IMR-90 (cell line): ENCODE measurements around the gene CLIP3. TPM values are rescaled to one million over a fixed set of nuclear protein-coding genes. Genes with fewer than 3 reads are reported as not detected.

Source experiments
- ATAC-seq: fragments of 200-7000 bp; cut with Tn5 transposase; 2 replicates; pipeline ENCODE4 v1.9.1; 2020; ENCODE audit warnings: low read depth, mild to moderate bottlenecking, moderate library complexity
- BruUV-seq: library from RNA; stranded (reverse); fragments of 400-500 nt; replicated peaks from 2 replicates; lab custom pipeline; 2021; lab: Mats Ljungman, UMichigan
- CTCF ChIA-PET: fragments of 300-600 bp; formaldehyde crosslinking; extraction: SDS; loops from one replicate; lab custom pipeline; 2021; ENCODE audit warnings: antibody characterized with exemption; lab: Yijun Ruan, JAX
- POLR2A ChIA-PET: fragments of 300-600 bp; sonication (Branson Sonifier 250); formaldehyde crosslinking; loops from one replicate; lab custom pipeline; 2022; ENCODE audit warnings: antibody characterized with exemption; ENCODE audit not compliant: unreplicated experiment; lab: Charles Lee
- DNase-seq: peaks from one replicate; pipeline ENCODE4 v3.0.0; 2013
- H2AFZ ChIP-seq: replicated peaks from 2 replicates; pipeline ENCODE3; 2013; ENCODE audit warnings: low read length, mild to moderate bottlenecking; ENCODE audit not compliant: poor library complexity
- H2AK5ac ChIP-seq: 2 replicates; pipeline ENCODE4 v1.6.1; 2013; ENCODE audit warnings: low read depth, low read length, inconsistent platforms
- H2AK9ac ChIP-seq: replicated peaks from 2 replicates; pipeline ENCODE3; 2013; ENCODE audit warnings: mild to moderate bottlenecking, low read depth, low read length, moderate library complexity; ENCODE audit not compliant: poor library complexity
- H2BK120ac ChIP-seq: 2 replicates; pipeline ENCODE4 v1.6.1; 2013; ENCODE audit warnings: low read depth, low read length, inconsistent platforms
- H2BK15ac ChIP-seq: 3 replicates; pipeline ENCODE4 v1.6.1; 2013; ENCODE audit warnings: low read depth, low read length, inconsistent platforms
- H2BK20ac ChIP-seq: 2 replicates; pipeline ENCODE4 v1.6.1; 2013; ENCODE audit warnings: low read depth, mild to moderate bottlenecking, inconsistent platforms, low read length, moderate library complexity
- H2BK5ac ChIP-seq: 2 replicates; pipeline ENCODE4 v1.6.1; 2013; ENCODE audit warnings: mild to moderate bottlenecking, low read depth, low read length, inconsistent platforms; ENCODE audit not compliant: poor library complexity, severe bottlenecking
- H3K14ac ChIP-seq: replicated peaks from 2 replicates; pipeline ENCODE4 v1.6.1; 2013; ENCODE audit warnings: low read depth, low read length, inconsistent platforms
- H3K18ac ChIP-seq: 2 replicates; pipeline ENCODE4 v1.6.1; 2013; ENCODE audit warnings: low read depth, low read length, control low read depth
- H3K23ac ChIP-seq: 2 replicates; pipeline ENCODE4 v1.6.1; 2013; ENCODE audit warnings: low read depth, low read length, inconsistent platforms
- H3K27ac ChIP-seq: 2 replicates; pipeline ENCODE4 v1.5.1; 2013; ENCODE audit warnings: mild to moderate bottlenecking, control low read depth, low read length; ENCODE audit not compliant: insufficient read depth
- H3K27me3 ChIP-seq: 2 replicates; pipeline ENCODE4 v1.6.1; 2013; ENCODE audit warnings: low read length; ENCODE audit not compliant: control insufficient read depth, insufficient read depth
- H3K36me3 ChIP-seq: 2 replicates; pipeline ENCODE4 v1.6.1; 2013; ENCODE audit warnings: low read length, mixed read lengths; ENCODE audit not compliant: control insufficient read depth, insufficient read depth
- H3K4ac ChIP-seq: 2 replicates; pipeline ENCODE4 v1.6.1; 2013; ENCODE audit warnings: low read depth, low read length, inconsistent platforms
- H3K4me1 ChIP-seq: 2 replicates; pipeline ENCODE4 v1.6.1; 2013; ENCODE audit warnings: low read length, mixed read lengths; ENCODE audit not compliant: control insufficient read depth, insufficient read depth
- H3K4me2 ChIP-seq: 2 replicates; pipeline ENCODE4 v1.6.1; 2013; ENCODE audit warnings: low read depth, mild to moderate bottlenecking, control low read depth, low read length, moderate library complexity
- H3K4me3 ChIP-seq: 2 replicates; pipeline ENCODE4 v1.5.1; 2013; ENCODE audit warnings: low read depth, mild to moderate bottlenecking, control low read depth, low read length, moderate library complexity; ENCODE audit not compliant: insufficient read depth
- H3K56ac ChIP-seq: 2 replicates; pipeline ENCODE4 v1.6.1; 2013; ENCODE audit warnings: low read length, inconsistent platforms; ENCODE audit not compliant: insufficient read depth; ENCODE audit errors: extremely low read depth
- H3K79me1 ChIP-seq, 2 experiments: 2 replicates each; pipeline ENCODE4 v1.6.1; 2013; ENCODE audit warnings: low read length in 2 of 2, inconsistent platforms in 1 of 2, low read depth in 1 of 2
- H3K9ac ChIP-seq: 2 replicates; pipeline ENCODE4 v1.6.1; 2013; ENCODE audit warnings: low read depth, low read length, control low read depth
- H3K9me1 ChIP-seq: 2 replicates; pipeline ENCODE4 v1.6.1; 2013; ENCODE audit warnings: low read length, inconsistent platforms; ENCODE audit not compliant: insufficient read depth
- H3K9me3 ChIP-seq: 2 replicates; pipeline ENCODE4 v1.6.1; 2013; ENCODE audit warnings: low read length; ENCODE audit not compliant: control insufficient read depth, insufficient read depth
- H4K20me1 ChIP-seq: 2 replicates; pipeline ENCODE4 v1.6.1; 2013; ENCODE audit warnings: low read length, inconsistent platforms; ENCODE audit not compliant: insufficient read depth
- H4K5ac ChIP-seq: 2 replicates; pipeline ENCODE4 v1.6.1; 2013; ENCODE audit warnings: mild to moderate bottlenecking, low read depth, low read length, control low read depth
- H4K8ac ChIP-seq, 2 experiments: 2 replicates each; pipeline ENCODE4 v1.6.1; 2013; ENCODE audit warnings: low read depth in 2 of 2, low read length in 2 of 2, control low read depth in 1 of 2, inconsistent platforms in 1 of 2
- H4K91ac ChIP-seq: 2 replicates; pipeline ENCODE4 v1.6.1; 2013; ENCODE audit warnings: low read depth, low read length, inconsistent platforms; ENCODE audit not compliant: insufficient read depth
- CEBPB ChIP-seq: IDR thresholded peaks from 2 replicates; pipeline ENCODE4 v1.6.1; 2012; ENCODE audit warnings: low read depth, low read length, improper control_type of control experiment
- CHD1 ChIP-seq: IDR thresholded peaks from 2 replicates; pipeline ENCODE4 v1.6.1; 2012; ENCODE audit warnings: low read depth, low read length, improper control_type of control experiment
- MAFK ChIP-seq: IDR thresholded peaks from 2 replicates; pipeline ENCODE4 v1.6.1; 2012; ENCODE audit warnings: low read depth, low read length, improper control_type of control experiment
- MAZ ChIP-seq: IDR thresholded peaks from 2 replicates; pipeline ENCODE4 v1.6.1; 2012; ENCODE audit warnings: low read depth, mild to moderate bottlenecking, low read length, improper control_type of control experiment, moderate library complexity, borderline replicate concordance
- MXI1 ChIP-seq: IDR thresholded peaks from 2 replicates; pipeline ENCODE4 v1.6.1; 2012; ENCODE audit warnings: low read depth, mild to moderate bottlenecking, low read length, moderate library complexity, borderline replicate concordance
- NFE2L2 ChIP-seq: fragments of 150-350 bp; IDR thresholded peaks from 2 replicates; pipeline ENCODE4 v1.6.1; 2016; ENCODE audit warnings: low read depth, mild to moderate bottlenecking, low read length
- POLR2A ChIP-seq: IDR thresholded peaks from 2 replicates; pipeline ENCODE4 v1.6.1; 2012; ENCODE audit warnings: mild to moderate bottlenecking, low read depth, low read length
- RCOR1 ChIP-seq: IDR thresholded peaks from 2 replicates; pipeline ENCODE4 v1.6.1; 2012; ENCODE audit warnings: mild to moderate bottlenecking, low read length, improper control_type of control experiment; ENCODE audit not compliant: insufficient replicate concordance
- RFX5 ChIP-seq: IDR thresholded peaks from 2 replicates; pipeline ENCODE4 v1.8.0; 2012; ENCODE audit warnings: low read depth, mild to moderate bottlenecking, low read length, moderate library complexity
- SMC3 ChIP-seq: fragments of 150-350 bp; IDR thresholded peaks from 2 replicates; pipeline ENCODE4 v1.6.1; 2016; ENCODE audit warnings: low read depth, mild to moderate bottlenecking, antibody characterized with exemption, low read length, moderate library complexity
- WGBS, 2 experiments: methylation state at CpG; one replicate each; pipeline versions ENCODE4 v1.1.5 to v1.1.7; 2013; ENCODE audit warnings: missing lambda C conversion rate in 2 of 2; ENCODE audit not compliant: insufficient read length in 1 of 2; ENCODE audit errors: extremely low coverage in 2 of 2; 5-methylcytosine and 5-hydroxymethylcytosine counted together
- dilution Hi-C: fragments of 300-500 bp; cut with HindIII; formaldehyde crosslinking; loops from one replicate; pipeline ENCODE4 v1.14.3; 2018; ENCODE audit warnings: low sequenced_read_pairs; ENCODE audit not compliant: unreplicated experiment
- in situ Hi-C: fragments of 300-500 bp; cut with MboI; formaldehyde crosslinking; loops from 3 replicates; pipeline ENCODE4 v1.14.3; 2019; ENCODE audit warnings: low sequenced_read_pairs, inconsistent platforms, mixed read lengths
- intact Hi-C: fragments of 100-400 bp; cut with micrococcal nuclease; formaldehyde crosslinking; loops from 2 replicates; pipeline ENCODE4 v1.10.0; 2022
- polyA plus RNA-seq, 3 experiments: library from polyadenylated mRNA; depleted of rRNA; stranded (reverse); fragments of >200 nt; gene quantifications; 2 replicates each; pipeline ENCODE4 v1.2.3, GENCODE V29; 2012; ENCODE audit warnings: low replicate concordance in 1 of 3
- total RNA-seq: library from RNA; depleted of rRNA; stranded (reverse); fragments of >200 nt; gene quantifications from 2 replicates; pipeline ENCODE4 v1.2.3, GENCODE V29; 2012
- TF ChIP-seq, protein P1 (sequence below): fragments of 150-350 bp; IDR thresholded peaks from 2 replicates; pipeline ENCODE4 v1.6.1; 2017; ENCODE audit warnings: mild to moderate bottlenecking, antibody characterized with exemption, low read length, low read depth
- TF ChIP-seq, protein P2 (sequence below): fragments of 150-350 bp; IDR thresholded peaks from 2 replicates; pipeline ENCODE4 v1.6.1; 2016; ENCODE audit warnings: low read depth, mild to moderate bottlenecking, low read length, moderate library complexity, borderline replicate concordance

CLIP3 gene
- total and polyA plus RNA-seq, 2 of the 4 experiments (the other 2 are of a cell fraction) = 5.4 to 28.7 TPM

DNA sequence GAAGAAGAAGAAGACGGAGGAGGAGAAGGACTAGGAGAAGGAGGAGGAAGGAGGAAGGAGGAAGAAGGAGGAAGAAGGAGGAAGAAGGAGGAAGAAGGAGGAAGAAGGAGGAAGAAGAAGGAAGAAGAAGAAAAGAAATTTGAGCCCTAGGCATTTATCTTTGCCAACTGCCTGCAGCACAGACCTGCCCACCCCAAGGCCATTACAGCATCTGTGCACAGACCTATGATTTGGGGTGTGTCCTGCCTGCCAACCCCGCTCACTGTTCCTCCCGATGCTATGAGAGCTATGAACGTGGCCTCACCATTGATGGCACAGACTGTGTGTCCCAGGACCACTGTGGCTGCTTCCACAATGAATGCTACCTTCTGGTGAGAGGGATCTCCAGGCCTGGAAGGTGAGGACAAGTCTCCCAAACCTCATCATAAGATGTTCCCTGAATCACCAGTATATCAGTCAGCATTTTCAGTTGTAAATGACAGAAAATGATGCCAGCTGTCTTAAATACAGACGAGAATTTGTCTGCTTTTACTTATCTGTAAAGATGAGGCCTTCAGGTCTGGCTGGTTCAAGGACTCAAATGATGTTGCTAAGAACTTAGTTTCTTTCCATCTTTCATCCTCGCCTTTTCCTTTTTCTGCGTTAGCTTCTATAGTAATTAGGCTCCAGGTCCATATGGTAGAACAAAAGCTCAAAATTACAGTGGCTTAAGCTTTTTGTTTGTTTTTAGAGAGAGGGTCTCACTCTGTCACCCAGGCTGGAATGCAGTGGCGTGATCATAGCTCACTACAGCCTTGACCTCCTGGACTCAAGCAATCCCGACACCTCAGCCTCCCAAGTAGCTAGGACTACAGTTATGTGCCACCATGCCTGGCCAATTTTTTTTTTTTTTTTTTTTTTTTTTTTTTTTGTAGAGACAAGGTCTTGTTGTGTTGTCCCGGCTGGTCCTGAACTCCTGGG is 41.6 kb downstream of the CLIP3 start:
- H2AK5ac ChIP-seq = no peak overlapping the region
- ChIA-PET CTCF (no interaction called here), POLR2A (interaction anchor here (0.5 kb wide), 1 partner anchor 34 kb away, joined by 16 read pairs; no protein-coding TSS in a partner anchor)
- peaks cover 6 to 12% of the 10 kb centered on the region in 2 experiments; a peak in 3 of 4 replicates for H3K79me1 ChIP-seq
- no peak overlapping the region for H4K8ac ChIP-seq
- no peak overlapping the region for H2BK5ac ChIP-seq
- in situ Hi-C loops (no loop called here), intact Hi-C loops (no loop called here), dilution Hi-C loops (no loop called here)
- BruUV-seq = no TSS peak
- H2BK15ac ChIP-seq = no peak overlapping the region
- peaks cover 5% of the 10 kb centered on the region for H3K9me3 ChIP-seq
- H3K14ac ChIP-seq = no peak overlapping the region
- DNase-seq = no peak
- H3K4me3 ChIP-seq = no peak overlapping the region
- H2AFZ ChIP-seq = no peak overlapping the region
- H4K91ac ChIP-seq = no peak overlapping the region
- no peak overlapping the region for H3K9ac ChIP-seq
- H3K18ac ChIP-seq = no peak overlapping the region
- 88% methylated on average over 1 of the region's 10 CpGs; no CpG with 5 or more reads in 1 of the 2 experiments for WGBS, 2 experiments
- TF ChIP-seq RCOR1 (no peak), POLR2A (no peak), MXI1 (no peak), RFX5 (no peak), CEBPB (no peak), NFE2L2 (no peak), MAZ (no peak), MAFK (no peak), CHD1 (no peak), SMC3 (no peak)
- TF ChIP-seq, protein P1, sequence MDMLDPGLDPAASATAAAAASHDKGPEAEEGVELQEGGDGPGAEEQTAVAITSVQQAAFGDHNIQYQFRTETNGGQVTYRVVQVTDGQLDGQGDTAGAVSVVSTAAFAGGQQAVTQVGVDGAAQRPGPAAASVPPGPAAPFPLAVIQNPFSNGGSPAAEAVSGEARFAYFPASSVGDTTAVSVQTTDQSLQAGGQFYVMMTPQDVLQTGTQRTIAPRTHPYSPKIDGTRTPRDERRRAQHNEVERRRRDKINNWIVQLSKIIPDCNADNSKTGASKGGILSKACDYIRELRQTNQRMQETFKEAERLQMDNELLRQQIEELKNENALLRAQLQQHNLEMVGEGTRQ = no peak
- TF ChIP-seq, protein P2, sequence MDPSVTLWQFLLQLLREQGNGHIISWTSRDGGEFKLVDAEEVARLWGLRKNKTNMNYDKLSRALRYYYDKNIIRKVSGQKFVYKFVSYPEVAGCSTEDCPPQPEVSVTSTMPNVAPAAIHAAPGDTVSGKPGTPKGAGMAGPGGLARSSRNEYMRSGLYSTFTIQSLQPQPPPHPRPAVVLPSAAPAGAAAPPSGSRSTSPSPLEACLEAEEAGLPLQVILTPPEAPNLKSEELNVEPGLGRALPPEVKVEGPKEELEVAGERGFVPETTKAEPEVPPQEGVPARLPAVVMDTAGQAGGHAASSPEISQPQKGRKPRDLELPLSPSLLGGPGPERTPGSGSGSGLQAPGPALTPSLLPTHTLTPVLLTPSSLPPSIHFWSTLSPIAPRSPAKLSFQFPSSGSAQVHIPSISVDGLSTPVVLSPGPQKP = no peak
- no peak overlapping the region for H3K23ac ChIP-seq
- no peak overlapping the region for H3K4ac ChIP-seq
- peak overlapping the region; percentile 33 for H2AK9ac ChIP-seq
- H3K9me1 ChIP-seq = no peaks in the 10 kb centered on the region; the same call in 1 of the 2 replicates
- no peaks in the 10 kb centered on the region for H3K36me3 ChIP-seq
- no peaks in the 10 kb centered on the region for H3K4me1 ChIP-seq
- no peak overlapping the region for H2BK120ac ChIP-seq
- no peak overlapping the region for H3K4me2 ChIP-seq
- no peak overlapping the region for H4K5ac ChIP-seq
- H3K27me3 ChIP-seq = peaks cover 12% of the 10 kb centered on the region; the same call in 1 of the 2 replicates
- no peak for ATAC-seq
- no peak overlapping the region for H3K27ac ChIP-seq
- H3K56ac ChIP-seq = no peak overlapping the region
- no peaks in the 10 kb centered on the region for H4K20me1 ChIP-seq
- H2BK20ac ChIP-seq = no peak overlapping the region
